PC-9 (cell line): ENCODE data around the gene ACTRT2. TPM values are rescaled to one million over a fixed set of nuclear protein-coding genes. Genes with fewer than 3 reads are reported as not detected.

Experiments
- BruUV-seq: library from RNA; stranded (reverse); fragments of 400-500 nt; replicated peaks from 2 replicates; lab custom pipeline; 2021; lab: Mats Ljungman, UMichigan
- CTCF ChIA-PET: fragments of 300-600 bp; sonication (Branson Sonifier 250); formaldehyde crosslinking; loops from one replicate; lab custom pipeline; 2022; ENCODE audit warnings: antibody characterized with exemption; lab: Charles Lee
- POLR2A ChIA-PET: fragments of 300-600 bp; sonication (Branson Sonifier 250); formaldehyde crosslinking; loops from one replicate; lab custom pipeline; 2022; ENCODE audit warnings: antibody characterized with exemption; ENCODE audit not compliant: unreplicated experiment; lab: Charles Lee
- DNase-seq, 2 experiments: peaks; one replicate each; pipeline versions ENCODE4 v3.0.0 to v3.0.0-alpha.2; 2015 to 2022; ENCODE audit warnings: mixed read lengths in 1 of 2
- H2AFZ ChIP-seq: fragments of 200-600 bp; sonication (generic); 2 replicates; pipeline ENCODE4 v1.8.1; 2017; ENCODE audit warnings: antibody characterized with exemption
- H3F3A ChIP-seq: fragments of 200-600 bp; sonication (generic); 2 replicates; pipeline ENCODE4 v1.8.1; 2017; ENCODE audit warnings: antibody characterized with exemption, mild to moderate bottlenecking, low read depth; ENCODE audit not compliant: insufficient read depth
- H3K27ac ChIP-seq: fragments of 200-600 bp; sonication (generic); 2 replicates; pipeline ENCODE4 v1.6.1; 2016; ENCODE audit warnings: mixed run types
- H3K27me3 ChIP-seq: fragments of 200-600 bp; sonication (generic); 2 replicates; pipeline ENCODE4 v1.6.1; 2016; ENCODE audit warnings: low read depth, mixed run types; ENCODE audit not compliant: insufficient read depth
- H3K36me3 ChIP-seq: fragments of 200-600 bp; sonication (generic); 2 replicates; pipeline ENCODE4 v1.6.1; 2016; ENCODE audit warnings: low read depth, mixed run types
- H3K4me1 ChIP-seq: fragments of 200-600 bp; sonication (generic); replicated peaks from 2 replicates; pipeline ENCODE4 v1.6.1; 2016; ENCODE audit warnings: mixed run types; ENCODE audit not compliant: insufficient read depth
- H3K4me2 ChIP-seq: fragments of 200-600 bp; sonication (generic); 2 replicates; pipeline ENCODE4 v1.6.1; 2017; ENCODE audit warnings: mixed run types
- H3K4me3 ChIP-seq: fragments of 200-600 bp; sonication (generic); 2 replicates; pipeline ENCODE4 v1.6.1; 2016; ENCODE audit warnings: mixed run types
- H3K79me2 ChIP-seq: fragments of 200-600 bp; sonication (generic); 2 replicates; pipeline ENCODE4 v1.6.1; 2017; ENCODE audit warnings: low read depth, mixed run types
- H3K9me2 ChIP-seq: fragments of 200-600 bp; sonication (generic); 2 replicates; pipeline ENCODE4 v1.8.1; 2017; ENCODE audit warnings: mild to moderate bottlenecking; ENCODE audit not compliant: insufficient read depth
- H3K9me3 ChIP-seq: fragments of 200-600 bp; sonication (generic); 2 replicates; pipeline ENCODE4 v1.8.1; 2016; ENCODE audit warnings: low read depth; ENCODE audit not compliant: insufficient read depth
- H4K20me1 ChIP-seq: fragments of 200-600 bp; sonication (generic); 2 replicates; pipeline ENCODE4 v1.8.1; 2017; ENCODE audit not compliant: insufficient read depth
- EZH2 ChIP-seq: fragments of 200-600 bp; sonication (generic); IDR thresholded peaks from 2 replicates; pipeline ENCODE4 v1.8.0; 2017; ENCODE audit warnings: antibody characterized with exemption, low read depth
- intact Hi-C: fragments of 100-400 bp; cut with micrococcal nuclease; formaldehyde crosslinking; loops from one replicate; pipeline ENCODE4 v1.10.0; 2022; ENCODE audit not compliant: unreplicated experiment
- total RNA-seq: library from RNA; stranded (reverse); gene quantifications from 2 replicates; pipeline ENCODE4 v1.2.3, GENCODE V29; 2021
- TF ChIP-seq, protein P1 (sequence below): fragments of 200-600 bp; sonication (generic); conservative IDR thresholded peaks from 2 replicates; pipeline ENCODE4 v1.6.1; 2017; ENCODE audit warnings: mixed run types, antibody characterized with exemption, mild to moderate bottlenecking, moderate library complexity

ACTRT2 gene
- total RNA-seq, 1 experiment from 2014 or later: not detected

GRCh38 chr1:3019007-3019515 is 2.2 kb upstream of the ACTRT2 start:
- no peak for DNase-seq
- CTCF ChIA-PET: no interaction called here

DNA sequence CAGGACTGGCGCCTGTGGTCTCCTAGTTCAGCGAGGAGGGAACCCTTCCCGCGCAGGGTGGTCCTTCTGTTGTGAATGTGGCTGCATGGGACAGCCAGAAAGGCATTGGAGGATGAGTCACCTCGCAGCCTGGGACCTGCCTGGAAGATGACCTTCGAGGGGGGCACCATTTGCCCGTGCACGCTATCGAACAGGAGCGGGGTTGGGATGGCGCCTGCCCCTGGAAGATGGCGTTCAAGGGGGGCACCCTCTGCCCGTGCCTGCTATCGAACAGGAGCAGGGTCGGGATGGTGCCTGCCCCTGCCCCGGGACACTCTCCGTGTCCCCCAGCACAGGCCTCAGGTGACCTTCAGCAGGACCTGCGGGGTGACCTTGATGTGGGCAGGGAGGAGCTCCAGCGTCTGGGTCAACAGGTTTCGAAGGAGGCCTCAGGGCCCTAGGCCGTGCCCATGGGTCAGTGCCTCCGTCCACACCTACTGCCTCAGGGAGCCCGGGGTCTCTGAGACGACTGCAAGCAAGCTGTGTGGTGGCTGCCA is 1.7 kb upstream of the ACTRT2 start:
- H3K9me2 ChIP-seq: no peaks in the 10 kb centered on the region
- POLR2A ChIA-PET: no interaction called here
- DNase-seq: no peak

More at GRCh38 chr1:3019007-3019515, 2.2 kb upstream of the ACTRT2 start:
- H3K27me3 ChIP-seq: peaks cover 94% of the 10 kb centered on the region
- H3K4me1 ChIP-seq: no peaks in the 10 kb centered on the region
- H2AFZ ChIP-seq: no peak overlapping the region
- H3K9me2 ChIP-seq: no peaks in the 10 kb centered on the region
- no peak overlapping the region for H3K27ac ChIP-seq
- H3K9me3 ChIP-seq: peaks cover 2% of the 10 kb centered on the region; the same call in 1 of the 2 replicates
- no peaks in the 10 kb centered on the region for H3K36me3 ChIP-seq
- H3K79me2 ChIP-seq: no peaks in the 10 kb centered on the region
- TF ChIP-seq, protein P1, sequence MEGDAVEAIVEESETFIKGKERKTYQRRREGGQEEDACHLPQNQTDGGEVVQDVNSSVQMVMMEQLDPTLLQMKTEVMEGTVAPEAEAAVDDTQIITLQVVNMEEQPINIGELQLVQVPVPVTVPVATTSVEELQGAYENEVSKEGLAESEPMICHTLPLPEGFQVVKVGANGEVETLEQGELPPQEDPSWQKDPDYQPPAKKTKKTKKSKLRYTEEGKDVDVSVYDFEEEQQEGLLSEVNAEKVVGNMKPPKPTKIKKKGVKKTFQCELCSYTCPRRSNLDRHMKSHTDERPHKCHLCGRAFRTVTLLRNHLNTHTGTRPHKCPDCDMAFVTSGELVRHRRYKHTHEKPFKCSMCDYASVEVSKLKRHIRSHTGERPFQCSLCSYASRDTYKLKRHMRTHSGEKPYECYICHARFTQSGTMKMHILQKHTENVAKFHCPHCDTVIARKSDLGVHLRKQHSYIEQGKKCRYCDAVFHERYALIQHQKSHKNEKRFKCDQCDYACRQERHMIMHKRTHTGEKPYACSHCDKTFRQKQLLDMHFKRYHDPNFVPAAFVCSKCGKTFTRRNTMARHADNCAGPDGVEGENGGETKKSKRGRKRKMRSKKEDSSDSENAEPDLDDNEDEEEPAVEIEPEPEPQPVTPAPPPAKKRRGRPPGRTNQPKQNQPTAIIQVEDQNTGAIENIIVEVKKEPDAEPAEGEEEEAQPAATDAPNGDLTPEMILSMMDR: no peak
- TF ChIP-seq EZH2: no peak; the same call in 1 of the 2 replicates
- no peak overlapping the region for H3K4me2 ChIP-seq
- no peaks in the 10 kb centered on the region for H4K20me1 ChIP-seq
- POLR2A ChIA-PET: no interaction called here
- intact Hi-C loops: no loop called here
- no peaks in the 10 kb centered on the region for H3F3A ChIP-seq
- no TSS peak for BruUV-seq
- H3K4me3 ChIP-seq: no peak overlapping the region

GRCh38 chr1:3020263-3020909 is 881 bp upstream of the ACTRT2 start:
- CTCF ChIA-PET: no interaction called here
- no TSS peak for BruUV-seq
- H3K27me3 ChIP-seq: peaks cover 88% of the 10 kb centered on the region

More for the DNA sequence above, 1.7 kb upstream of the ACTRT2 start:
- H3K36me3 ChIP-seq: no peaks in the 10 kb centered on the region
- no peak overlapping the region for H3K4me2 ChIP-seq
- H3K27ac ChIP-seq: no peak overlapping the region
- TF ChIP-seq, protein P1: no peak
- no peak for TF ChIP-seq EZH2
- intact Hi-C loops: no loop called here
- no peaks in the 10 kb centered on the region for H4K20me1 ChIP-seq
- peaks cover 94% of the 10 kb centered on the region for H3K27me3 ChIP-seq
- H3F3A ChIP-seq: no peaks in the 10 kb centered on the region
- H3K4me3 ChIP-seq: no peak overlapping the region
- no peak overlapping the region for H2AFZ ChIP-seq
- H3K9me3 ChIP-seq: peaks cover 3% of the 10 kb centered on the region; the same call in 1 of the 2 replicates
- H3K4me1 ChIP-seq: no peaks in the 10 kb centered on the region
- no peaks in the 10 kb centered on the region for H3K79me2 ChIP-seq
- BruUV-seq: no TSS peak
- CTCF ChIA-PET: no interaction called here

More at GRCh38 chr1:3020263-3020909, 881 bp upstream of the ACTRT2 start:
- no peaks in the 10 kb centered on the region for H3K9me2 ChIP-seq
- TF ChIP-seq, protein P1: no peak
- TF ChIP-seq EZH2: no peak
- no peaks in the 10 kb centered on the region for H3K36me3 ChIP-seq
- H3K4me3 ChIP-seq: no peak overlapping the region
- intact Hi-C loops: no loop called here
- POLR2A ChIA-PET: no interaction called here
- H3K9me3 ChIP-seq: peaks cover 3% of the 10 kb centered on the region; the same call in 1 of the 2 replicates
- H3K4me2 ChIP-seq: no peak overlapping the region
- no peak for DNase-seq
- no peaks in the 10 kb centered on the region for H3K4me1 ChIP-seq
- H2AFZ ChIP-seq: no peak overlapping the region
- no peaks in the 10 kb centered on the region for H4K20me1 ChIP-seq
- no peaks in the 10 kb centered on the region for H3K79me2 ChIP-seq
- no peak overlapping the region for H3K27ac ChIP-seq
- H3F3A ChIP-seq: no peaks in the 10 kb centered on the region
